ENCODE measurements around the gene ROBO1.
"Not testable (repeated sequence)": the region's sequence is repeated elsewhere in the genome, so short reads cannot be mapped to it uniquely, and the experiment has no call there.

The ROBO1 gene

GRCh38 chr3:79767905-79768267 lies at the start of gene ROBO1:
Gene ROBO1, minus strand, starts transcription at chr3:79767998.
- H3K9ac ChIP-seq (ENCODE audit: insufficient read length) = no peak within 1 kb of the TSS
- no peak for DNase-seq (ENCODE audit: low read depth, low spot score)
- H3K27ac ChIP-seq = no peak within 1 kb of the TSS
- peak within 1 kb of the TSS; percentile 84 for H3K4me3 ChIP-seq
- no peaks in the 10 kb centered on the region for H3K9me3 ChIP-seq (ENCODE audit: low read depth, low read length)
- H3K36me3 ChIP-seq (ENCODE audit: insufficient read depth, low read length) = no peaks in the 10 kb centered on the region
- TF ChIP-seq FOXP2 (optimal IDR thresholded peaks at IDR 0.05; ENCODE audit: control extremely low read depth, extremely low read length, insufficient read depth) (no peak), POLR2AphosphoS5 (IDR thresholded peaks at IDR 0.05; ENCODE audit: borderline replicate concordance, low read depth, low read length) (no peak), EZH2 (IDR thresholded peaks at IDR 0.05) (no peak)

GRCh38 chr3:79817224-79817623 lies 49.4 kb upstream of the ROBO1 start:
- Histone ChIP-seq H3K4me3 (no peak overlapping the region), H3K36me3 (ENCODE audit: insufficient read depth, low read length) (no peaks in the 10 kb centered on the region), H3K9me3 (ENCODE audit: low read depth, low read length) (no peaks in the 10 kb centered on the region), H3K9ac (ENCODE audit: insufficient read length) (no peak overlapping the region), H3K27ac (no peak overlapping the region)
- TF ChIP-seq POLR2AphosphoS5 (IDR thresholded peaks at IDR 0.05; ENCODE audit: borderline replicate concordance, low read depth, low read length) (no peak), FOXP2 (optimal IDR thresholded peaks at IDR 0.05; ENCODE audit: control extremely low read depth, extremely low read length, insufficient read depth) (no peak), EZH2 (IDR thresholded peaks at IDR 0.05) (no peak)
- no peak for DNase-seq (ENCODE audit: low read depth, low spot score)

GRCh38 chr3:79815478-79815877 lies 47.7 kb upstream of the ROBO1 start:
- Histone ChIP-seq H3K27ac (no peak overlapping the region), H3K36me3 (ENCODE audit: insufficient read depth, low read length) (no peaks in the 10 kb centered on the region), H3K9ac (ENCODE audit: insufficient read length) (no peak overlapping the region), H3K9me3 (ENCODE audit: low read depth, low read length) (no peaks in the 10 kb centered on the region), H3K4me3 (no peak overlapping the region)
- DNase-seq (ENCODE audit: low read depth, low spot score) = no peak
- no peak for TF ChIP-seq POLR2AphosphoS5 (IDR thresholded peaks at IDR 0.05; ENCODE audit: borderline replicate concordance, low read depth, low read length)

- no peak for DNase-seq (ENCODE audit: low read depth, low spot score)
- H3K27ac ChIP-seq = no peak overlapping the region
- H3K9me3 ChIP-seq (ENCODE audit: low read depth, low read length) = no peaks in the 10 kb centered on the region
- no peak overlapping the region for H3K4me3 ChIP-seq
- no peak for TF ChIP-seq FOXP2 (optimal IDR thresholded peaks at IDR 0.05; ENCODE audit: control extremely low read depth, extremely low read length, insufficient read depth)
- no peak for TF ChIP-seq POLR2AphosphoS5 (IDR thresholded peaks at IDR 0.05; ENCODE audit: borderline replicate concordance, low read depth, low read length)
- TF ChIP-seq EZH2 (IDR thresholded peaks at IDR 0.05) = no peak
- no peaks in the 10 kb centered on the region for H3K36me3 ChIP-seq (ENCODE audit: insufficient read depth, low read length)
- no peak overlapping the region for H3K9ac ChIP-seq (ENCODE audit: insufficient read length)
Observed at GRCh38 chr3:79810581-79810980, 42.8 kb upstream of the ROBO1 start.

- Histone ChIP-seq H3K9me3 (ENCODE audit: low read depth, low read length) (no peaks in the 10 kb centered on the region), H3K36me3 (ENCODE audit: insufficient read depth, low read length) (no peaks in the 10 kb centered on the region), H3K9ac (ENCODE audit: insufficient read length) (no peak overlapping the region), H3K27ac (no peak overlapping the region), H3K4me3 (no peak overlapping the region)
- TF ChIP-seq EZH2 (IDR thresholded peaks at IDR 0.05) (no peak), POLR2AphosphoS5 (IDR thresholded peaks at IDR 0.05; ENCODE audit: borderline replicate concordance, low read depth, low read length) (no peak), FOXP2 (optimal IDR thresholded peaks at IDR 0.05; ENCODE audit: control extremely low read depth, extremely low read length, insufficient read depth) (no peak)
- DNase-seq (ENCODE audit: low read depth, low spot score) = no peak
Observed at GRCh38 chr3:79810092-79810491, 42.3 kb upstream of the ROBO1 start.

GRCh38 chr3:79809106-79809505 lies 41.3 kb upstream of the ROBO1 start:
- H3K36me3 ChIP-seq (ENCODE audit: insufficient read depth, low read length) = no peaks in the 10 kb centered on the region
- TF ChIP-seq FOXP2 (optimal IDR thresholded peaks at IDR 0.05; ENCODE audit: control extremely low read depth, extremely low read length, insufficient read depth) (no peak), EZH2 (IDR thresholded peaks at IDR 0.05) (no peak), POLR2AphosphoS5 (IDR thresholded peaks at IDR 0.05; ENCODE audit: borderline replicate concordance, low read depth, low read length) (no peak)
- no peak for DNase-seq (ENCODE audit: low read depth, low spot score)

GRCh38 chr3:79808515-79808914 lies 40.7 kb upstream of the ROBO1 start:
- no peak for DNase-seq (ENCODE audit: low read depth, low spot score)
- Histone ChIP-seq H3K9ac (ENCODE audit: insufficient read length) (no peak overlapping the region), H3K36me3 (ENCODE audit: insufficient read depth, low read length) (no peaks in the 10 kb centered on the region), H3K4me3 (no peak overlapping the region), H3K9me3 (ENCODE audit: low read depth, low read length) (no peaks in the 10 kb centered on the region), H3K27ac (no peak overlapping the region)
- TF ChIP-seq POLR2AphosphoS5 (IDR thresholded peaks at IDR 0.05; ENCODE audit: borderline replicate concordance, low read depth, low read length) = no peak
- TF ChIP-seq EZH2 (IDR thresholded peaks at IDR 0.05) = no peak
- TF ChIP-seq FOXP2 (optimal IDR thresholded peaks at IDR 0.05; ENCODE audit: control extremely low read depth, extremely low read length, insufficient read depth) = no peak

More at GRCh38 chr3:79809106-79809505, 41.3 kb upstream of the ROBO1 start:
- Histone ChIP-seq H3K27ac (no peak overlapping the region), H3K9ac (ENCODE audit: insufficient read length) (no peak overlapping the region), H3K4me3 (no peak overlapping the region), H3K9me3 (ENCODE audit: low read depth, low read length) (no peaks in the 10 kb centered on the region)

- not testable (repeated sequence) for H3K4me3 ChIP-seq; H3K36me3 ChIP-seq (ENCODE audit: insufficient read depth, low read length); DNase-seq (ENCODE audit: low read depth, low spot score); H3K9ac ChIP-seq (ENCODE audit: insufficient read length); H3K9me3 ChIP-seq (ENCODE audit: low read depth, low read length); H3K27ac ChIP-seq
Observed at GRCh38 chr3:79790177-79790576, 22.4 kb upstream of the ROBO1 start.

- TF ChIP-seq EZH2 (IDR thresholded peaks at IDR 0.05) (no peak), POLR2AphosphoS5 (IDR thresholded peaks at IDR 0.05; ENCODE audit: borderline replicate concordance, low read depth, low read length) (no peak), FOXP2 (optimal IDR thresholded peaks at IDR 0.05; ENCODE audit: control extremely low read depth, extremely low read length, insufficient read depth) (no peak)
- no peak overlapping the region for H3K4me3 ChIP-seq
- no peak overlapping the region for H3K27ac ChIP-seq
- no peaks in the 10 kb centered on the region for H3K9me3 ChIP-seq (ENCODE audit: low read depth, low read length)
- no peak for DNase-seq (ENCODE audit: low read depth, low spot score)
- no peak overlapping the region for H3K9ac ChIP-seq (ENCODE audit: insufficient read length)
- H3K36me3 ChIP-seq (ENCODE audit: insufficient read depth, low read length) = no peaks in the 10 kb centered on the region
Observed at GRCh38 chr3:79773291-79773690, 5.5 kb upstream of the ROBO1 start.

Data from SK-N-MC (cell line).